A549 (cell line): ENCODE data around the gene SLC2A10. TPM values are rescaled to one million over a fixed set of nuclear protein-coding genes. Genes with fewer than 3 reads are reported as not detected.
A peak's percentile ranks its signal among the peaks of the same experiment; 100 is the strongest.

Experiments used
- ATAC-seq, 2 experiments: fragments of 200-7000 bp in 1 of 2; fragments of >200 bp in 1 of 2; cut with Nextera tagmentation in 1 of 2; cut with Tn5 transposase in 1 of 2; 3 replicates each; pipeline versions ENCODE4 v1.8.0 to v1.9.1; 2018 to 2020; ENCODE audit warnings: mild to moderate bottlenecking in 1 of 2, moderate library complexity in 1 of 2
- CTCF ChIA-PET: fragments of 300-600 bp; sonication (Branson Sonifier 250); formaldehyde crosslinking; extraction: SDS; loops from one replicate; lab custom pipeline; 2021; ENCODE audit warnings: antibody characterized with exemption, inconsistent platforms; lab: Yijun Ruan, JAX
- POLR2A ChIA-PET: fragments of 350-600 bp; formaldehyde crosslinking; extraction: SDS; loops from one replicate; lab custom pipeline; 2021; ENCODE audit warnings: antibody characterized with exemption, inconsistent platforms; lab: Yijun Ruan, JAX
- DNase-seq, 2 experiments: peaks; one replicate each; pipeline versions ENCODE4 v3.0.0 to v3.0.0-alpha.2; 2011 to 2016; ENCODE audit warnings: low read depth in 1 of 2, low spot score in 1 of 2
- FAIRE-seq: peaks from 2 replicates; lab custom pipeline; 2011; peaks lifted over from hg19 to GRCh38; lab: Jason Lieb, UNC
- H3K27ac ChIP-seq, 2 experiments: fragments of >200 bp; sonication (Bioruptor Twin); formaldehyde crosslinking; 3 replicates each; pipeline ENCODE4 v1.5.1; 2016 to 2017
- H3K4me1 ChIP-seq: fragments of >200 bp; sonication (Bioruptor Twin); formaldehyde crosslinking; 3 replicates; pipeline ENCODE4 v1.6.1; 2016
- H3K4me2 ChIP-seq: fragments of >200 bp; sonication (Bioruptor Twin); formaldehyde crosslinking; 3 replicates; pipeline ENCODE4 v1.6.1; 2016
- H3K4me3 ChIP-seq: fragments of >200 bp; sonication (Bioruptor Twin); formaldehyde crosslinking; 3 replicates; pipeline ENCODE4 v1.5.1; 2016
- H3K9me3 ChIP-seq: fragments of >200 bp; sonication (Bioruptor Twin); formaldehyde crosslinking; 3 replicates; pipeline ENCODE4 v1.6.1; 2016
- BCL3 ChIP-seq: fragments of >200 bp; sonication (Bioruptor Twin); formaldehyde crosslinking; IDR thresholded peaks from 3 replicates; pipeline ENCODE4 v1.6.1; 2016
- CHD4 ChIP-seq: fragments of 200-600 bp; sonication (generic); IDR thresholded peaks from 2 replicates; pipeline ENCODE4 v1.6.1; 2016; ENCODE audit warnings: antibody characterized with exemption, mild to moderate bottlenecking, borderline replicate concordance
- ELK1 ChIP-seq: fragments of 150-350 bp; IDR thresholded peaks from 2 replicates; pipeline ENCODE4 v1.6.1; 2014; ENCODE audit warnings: low read depth, mild to moderate bottlenecking, low read length
- FOXS1 ChIP-seq: fragments of 250-450 bp; sonication (Bioruptor Pico); IDR thresholded peaks from 2 replicates; pipeline ENCODE4 v1.5.0; 2020; ENCODE audit warnings: mild to moderate bottlenecking, moderate library complexity
- HDAC2 ChIP-seq: fragments of 200-600 bp; sonication (generic); IDR thresholded peaks from 2 replicates; pipeline ENCODE4 v1.6.1; 2016
- HOXB5 ChIP-seq: fragments of 250-450 bp; sonication (Bioruptor Pico); IDR thresholded peaks from 2 replicates; pipeline ENCODE4 v1.5.0; 2020; ENCODE audit warnings: mild to moderate bottlenecking, moderate library complexity
- KDM1A ChIP-seq: fragments of 200-600 bp; sonication (generic); IDR thresholded peaks from 2 replicates; pipeline ENCODE4 v1.6.1; 2016; ENCODE audit warnings: low read depth, mild to moderate bottlenecking
- MAFK ChIP-seq: fragments of 450-650 bp; IDR thresholded peaks from 2 replicates; pipeline ENCODE4 v1.6.1; 2014; ENCODE audit not compliant: partially characterized antibody
- MAZ ChIP-seq: fragments of 150-350 bp; IDR thresholded peaks from 2 replicates; pipeline ENCODE4 v1.6.1; 2014; ENCODE audit warnings: antibody characterized with exemption, low read depth, low read length, borderline replicate concordance
- MYC ChIP-seq: IDR thresholded peaks from 2 replicates; pipeline ENCODE4 v1.6.1; 2012; ENCODE audit warnings: mild to moderate bottlenecking, inconsistent platforms, low read length, improper control_type of control experiment, borderline replicate concordance
- NFE2L2 ChIP-seq: fragments of 150-350 bp; conservative IDR thresholded peaks from 2 replicates; pipeline ENCODE4 v1.6.1; 2014; ENCODE audit warnings: low read length
- POLR2A ChIP-seq: IDR thresholded peaks from 2 replicates; pipeline ENCODE4 v1.6.1; 2012; ENCODE audit warnings: mild to moderate bottlenecking, low read length
- POLR2AphosphoS2 ChIP-seq: conservative IDR thresholded peaks from 2 replicates; pipeline ENCODE4 v1.6.1; 2012; ENCODE audit warnings: low read length, improper control_type of control experiment, inconsistent platforms
- RNF2 ChIP-seq: fragments of 200-600 bp; sonication (generic); IDR thresholded peaks from 2 replicates; pipeline ENCODE4 v1.6.1; 2016; ENCODE audit warnings: low read depth, mild to moderate bottlenecking, antibody characterized with exemption, moderate library complexity, borderline replicate concordance
- SREBF2 ChIP-seq: fragments of 450-650 bp; IDR thresholded peaks from 2 replicates; pipeline ENCODE4 v1.6.1; 2014; ENCODE audit warnings: mild to moderate bottlenecking, moderate library complexity
- TFCP2L1 ChIP-seq: fragments of 250-450 bp; sonication (Bioruptor Pico); IDR thresholded peaks from 2 replicates; pipeline ENCODE4 v1.5.0; 2021; ENCODE audit warnings: mild to moderate bottlenecking
- ZSCAN20 ChIP-seq: fragments of 250-450 bp; sonication (Bioruptor Pico); IDR thresholded peaks from 2 replicates; pipeline ENCODE4 v1.8.0; 2022; ENCODE audit warnings: mild to moderate bottlenecking, moderate library complexity
- WGBS: methylation state at CpG from one replicate; pipeline ENCODE4 v1.1.6; 2017; ENCODE audit errors: missing lambda C conversion rate; 5-methylcytosine and 5-hydroxymethylcytosine counted together
- polyA plus RNA-seq, 4 experiments: library from polyadenylated mRNA; depleted of rRNA in 3 of 4; stranded (reverse); fragments of >200 nt; fragmentation: RNase III in 1 of 4; extraction: RNeasy Plus Mini Kit Qiagen cat#74134 plus additional on column Dnase treatment in 1 of 4; gene quantifications; 2 replicates in 3 of 4; 3 replicates in 1 of 4; pipeline ENCODE4 v1.2.3, GENCODE V29; 2011 to 2017
- TF ChIP-seq, protein P1 (sequence below): fragments of >200 bp; sonication (Bioruptor Twin); formaldehyde crosslinking; IDR thresholded peaks from 2 replicates; pipeline ENCODE4 v1.6.1; 2016

The SLC2A10 gene
- polyA plus RNA-seq, 2 of the 4 experiments (the other 2 are of a cell fraction) = 0.01 TPM; not detected in 1

DNA sequence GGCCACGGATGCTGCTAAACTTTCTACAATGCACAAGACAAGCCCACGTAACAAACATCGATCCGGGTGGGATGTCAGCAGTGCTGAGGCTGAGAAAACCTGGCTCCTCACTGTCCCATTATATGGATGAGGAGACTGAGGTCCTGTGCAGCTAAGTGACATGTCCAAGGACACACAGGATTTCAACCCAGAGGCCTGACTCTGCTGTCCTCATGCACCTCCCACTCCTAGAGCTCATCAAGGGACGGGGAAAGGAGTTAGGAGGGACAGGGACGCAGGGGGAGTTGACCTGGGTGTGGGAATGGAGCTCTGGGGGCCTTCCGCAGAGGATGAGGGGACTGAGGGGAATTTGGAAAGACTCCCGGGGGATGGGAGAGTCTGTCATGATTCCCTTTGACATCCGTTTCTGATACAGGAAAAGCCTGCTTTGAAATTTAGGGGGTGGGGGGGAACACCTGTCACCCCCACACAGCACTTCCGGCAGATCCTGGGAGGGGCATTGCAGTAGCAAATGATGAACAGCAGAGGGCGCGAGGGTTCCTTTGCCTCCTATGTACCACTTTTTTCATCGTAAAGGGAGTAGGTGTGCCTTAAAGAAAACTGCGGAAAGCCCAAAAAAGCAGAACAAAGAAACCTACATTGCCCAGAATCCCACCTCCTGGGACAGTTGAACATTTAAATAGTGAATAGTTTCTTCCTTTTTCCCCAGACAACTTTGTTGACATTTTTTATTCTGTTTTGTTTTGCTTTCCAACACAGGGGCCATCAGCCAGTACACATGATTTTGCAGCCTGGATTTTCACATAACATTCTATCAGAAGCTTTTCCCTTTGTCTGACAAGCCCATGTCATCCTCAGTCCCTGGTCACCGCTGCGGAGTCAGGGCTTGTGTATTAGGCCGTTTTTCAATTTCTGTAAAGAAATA is 48.6 kb downstream of the SLC2A10 start (continued):
- TF ChIP-seq MAFK = no peak
- TF ChIP-seq CHD4 = 0 out of 2 replicates have a peak, but pooled peaks have one; percentile 32
- TF ChIP-seq TFCP2L1 (CRISPR knock-in tag) = no peak
- TF ChIP-seq SREBF2 = no peak

GRCh38 chr20:46758929-46759669 is 49.6 kb downstream of the SLC2A10 start:
- Histone ChIP-seq H3K4me2 (no peak overlapping the region), H3K27ac (peak overlapping the region in 1 of 2 experiments; percentile 57; a peak in 2 of 6 replicates), H3K9me3 (no peaks in the 10 kb centered on the region), H3K4me3 (no peak overlapping the region)
- POLR2A ChIA-PET = no interaction called here
- CTCF ChIA-PET = interaction anchor here (0.6 to 15.1 kb wide), 32 partner anchors 8 to 624 kb away, joined by 3 to 116 read pairs (median 4); no protein-coding TSS in a partner anchor
- TF ChIP-seq, protein P1, sequence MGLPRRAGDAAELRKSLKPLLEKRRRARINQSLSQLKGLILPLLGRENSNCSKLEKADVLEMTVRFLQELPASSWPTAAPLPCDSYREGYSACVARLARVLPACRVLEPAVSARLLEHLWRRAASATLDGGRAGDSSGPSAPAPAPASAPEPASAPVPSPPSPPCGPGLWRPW = no peak
- no peak for TF ChIP-seq POLR2A
- no peak for TF ChIP-seq HOXB5 (CRISPR knock-in tag)
- no peak for TF ChIP-seq BCL3
- no peak for TF ChIP-seq TFCP2L1 (CRISPR knock-in tag)
- TF ChIP-seq POLR2AphosphoS2 = no peak
- no peak for TF ChIP-seq FOXS1 (CRISPR knock-in tag)
- no peak for TF ChIP-seq NFE2L2
- TF ChIP-seq MYC = no peak
- no peak for TF ChIP-seq CHD4
- no peak for TF ChIP-seq ELK1
- TF ChIP-seq, all 56 proteins: peak for 0
- 63% methylated on average over 6 of the region's 6 CpGs for WGBS
- DNase-seq (no peak), FAIRE-seq (no peak), ATAC-seq (no peak)
- H3K4me1 ChIP-seq = no peaks in the 10 kb centered on the region

DNA sequence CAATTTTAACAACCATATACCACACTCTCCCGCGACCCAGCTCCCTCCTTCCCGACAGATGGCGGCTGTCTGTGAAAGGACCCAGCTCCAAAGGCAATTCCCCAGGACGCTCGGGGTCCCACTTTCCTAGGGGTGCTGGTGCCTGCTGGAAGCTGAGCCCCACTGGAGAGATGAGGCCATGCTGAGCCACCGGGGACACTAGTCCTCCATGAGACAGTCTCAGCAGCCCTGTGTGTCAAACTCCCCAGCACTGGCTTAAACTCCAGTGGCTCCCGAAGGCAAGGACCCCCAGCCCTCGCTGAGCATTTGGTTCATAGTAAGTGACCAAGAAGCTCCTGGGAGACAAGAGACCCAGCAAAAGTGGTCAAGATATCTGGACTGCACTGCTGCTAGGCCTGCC is 52.1 kb downstream of the SLC2A10 start:
- no peak overlapping the region for H3K4me2 ChIP-seq
- 81% methylated on average over 9 of the region's 9 CpGs for WGBS
- H3K4me1 ChIP-seq = no peaks in the 10 kb centered on the region
- CTCF ChIA-PET = interaction anchor here (0.7 to 8.2 kb wide), 4 partner anchors 8 to 622 kb away, joined by 3 to 62 read pairs (median 4); no protein-coding TSS in a partner anchor
- no peak for ATAC-seq
- H3K27ac ChIP-seq = no peak overlapping the region
- DNase-seq = no peak
- TF ChIP-seq POLR2A (no peak), MAZ (no peak), SREBF2 (no peak), HDAC2 (no peak), RNF2 (no peak), BCL3 (no peak), KDM1A (no peak), ZSCAN20 (CRISPR knock-in tag) (no peak)
- H3K9me3 ChIP-seq = no peaks in the 10 kb centered on the region
- POLR2A ChIA-PET = no interaction called here
- no peak overlapping the region for H3K4me3 ChIP-seq
- no peak for FAIRE-seq
